Endodermal cell (in vitro differentiated cells): ENCODE results near the gene RIC1. TPM values are rescaled to one million over a fixed set of nuclear protein-coding genes. Genes with fewer than 3 reads are reported as not detected.

ENCODE experiments used
- DNase-seq: peaks from one replicate; pipeline ENCODE4 v3.0.0-alpha.2; 2017
- H3K27ac ChIP-seq: 2 replicates; pipeline ENCODE4 v1.5.1; 2013; ENCODE audit warnings: mild to moderate bottlenecking, low read depth, low read length, moderate library complexity
- H3K27me3 ChIP-seq: 2 replicates; pipeline ENCODE4 v1.6.1; 2013; ENCODE audit warnings: mild to moderate bottlenecking, low read length, moderate library complexity; ENCODE audit not compliant: insufficient read depth, control insufficient read depth, poor library complexity, severe bottlenecking
- H3K36me3 ChIP-seq: 2 replicates; pipeline ENCODE4 v1.7.0; 2013; ENCODE audit warnings: mild to moderate bottlenecking, low read length, moderate library complexity; ENCODE audit not compliant: control insufficient read depth, insufficient read depth
- H3K4me1 ChIP-seq: one replicate; pipeline ENCODE4 v1.7.0; 2013; ENCODE audit warnings: low read length; ENCODE audit not compliant: control insufficient read depth, insufficient read depth
- H3K4me3 ChIP-seq: 2 replicates; pipeline ENCODE4 v1.5.1; 2013; ENCODE audit warnings: mild to moderate bottlenecking, low read length, moderate library complexity
- H3K9ac ChIP-seq: 2 replicates; pipeline ENCODE4 v1.6.1; 2013; ENCODE audit warnings: mild to moderate bottlenecking, low read length, moderate library complexity; ENCODE audit not compliant: poor library complexity, severe bottlenecking; ENCODE audit errors: extremely low read depth
- H3K9me3 ChIP-seq: 2 replicates; pipeline ENCODE4 v1.6.1; 2013; ENCODE audit warnings: mild to moderate bottlenecking, low read length, moderate library complexity; ENCODE audit not compliant: control insufficient read depth
- H3K27ac Mint-ChIP-seq: 2 replicates; pipeline ENCODE4 v1.8.0; 2020; ENCODE audit warnings: mixed read lengths
- H3K27me3 Mint-ChIP-seq: 2 replicates; pipeline ENCODE4 v1.8.0; 2021; ENCODE audit warnings: mild to moderate bottlenecking, mixed read lengths; ENCODE audit not compliant: insufficient read depth
- H3K36me3 Mint-ChIP-seq: 2 replicates; pipeline ENCODE4 v1.8.0; 2020; ENCODE audit warnings: low read depth, mixed read lengths
- H3K4me1 Mint-ChIP-seq: 2 replicates; pipeline ENCODE4 v1.8.0; 2020; ENCODE audit warnings: mixed read lengths
- H3K4me3 Mint-ChIP-seq: 2 replicates; pipeline ENCODE4 v1.8.0; 2020; ENCODE audit warnings: mild to moderate bottlenecking, moderate library complexity, mixed read lengths
- H3K9me3 Mint-ChIP-seq: 2 replicates; pipeline ENCODE4 v1.8.0; 2020; ENCODE audit warnings: mild to moderate bottlenecking, mixed read lengths
- CTCF ChIP-seq: fragments of 200-600 bp; sonication (generic); conservative IDR thresholded peaks from 2 replicates; pipeline ENCODE4 v1.5.0; 2021; ENCODE audit warnings: antibody characterized with exemption, mild to moderate bottlenecking
- WGBS, 2 experiments: methylation state at CpG; one replicate each; pipeline versions ENCODE4 v1.1.5 to v1.1.7; 2013; ENCODE audit warnings: missing lambda C conversion rate in 2 of 2, mixed read lengths in 1 of 2; ENCODE audit not compliant: insufficient coverage in 1 of 2, insufficient read length in 1 of 2; 5-methylcytosine and 5-hydroxymethylcytosine counted together
- total RNA-seq, 2 donors: library from RNA; stranded (reverse); fragmentation: NEBNext Ultra II Directional in 1 of 2; extraction: Animal tissue kit (Norgen Biotek cat#: 25700) in 1 of 2; gene quantifications; 2 replicates in 1 of 2; 3 replicates in 1 of 2; pipeline ENCODE4 v1.2.1, GENCODE V29; 2021

Gene RIC1
- total RNA-seq, 2 donors from 2014 or later = 27.0 to 27.1 TPM

- Mint-ChIP-seq H3K9me3 (no peaks in the 10 kb centered on the region), H3K27me3 (no peaks in the 10 kb centered on the region), H3K36me3 (peaks cover 30% of the 10 kb centered on the region), H3K4me3 (no peak overlapping the region), H3K27ac (no peak overlapping the region), H3K4me1 (no peaks in the 10 kb centered on the region)
- Histone ChIP-seq H3K9me3 (no peaks in the 10 kb centered on the region), H3K4me1 (no peaks in the 10 kb centered on the region), H3K4me3 (no peak overlapping the region), H3K27me3 (no peaks in the 10 kb centered on the region), H3K27ac (no peak overlapping the region), H3K36me3 (peaks cover 40% of the 10 kb centered on the region), H3K9ac (no peak overlapping the region)
- WGBS, 2 experiments = 100% methylated on average over 1 of the region's 1 CpG; no CpG with 5 or more reads in 1 of the 2 experiments
- TF ChIP-seq CTCF = no peak
- DNase-seq = no peak
These were observed 191.5 kb downstream of the RIC1 start for GRCh38 chr9:5820425-5820824.

- Mint-ChIP-seq H3K9me3 (no peaks in the 10 kb centered on the region), H3K27me3 (no peaks in the 10 kb centered on the region), H3K4me1 (peaks cover 5% of the 10 kb centered on the region), H3K27ac (no peak overlapping the region), H3K4me3 (no peak overlapping the region), H3K36me3 (peaks cover 22% of the 10 kb centered on the region)
- TF ChIP-seq CTCF = no peak
- H3K9ac ChIP-seq = no peak overlapping the region
- no peak for DNase-seq
- peaks cover 46% of the 10 kb centered on the region for H3K36me3 ChIP-seq
- no peaks in the 10 kb centered on the region for H3K9me3 ChIP-seq
- H3K27ac ChIP-seq = no peak overlapping the region
- WGBS, 2 experiments = 90 to 100% methylated on average over 1 of the region's 1 CpG
- no peaks in the 10 kb centered on the region for H3K27me3 ChIP-seq
- H3K4me3 ChIP-seq = no peak overlapping the region
- H3K4me1 ChIP-seq = no peaks in the 10 kb centered on the region
These were observed 196.3 kb downstream of the RIC1 start for GRCh38 chr9:5825223-5825622.

Other genes starting within 250 kb of the RIC1 start
- 10 to 100 TPM; 21.0 to 31.1 TPM for gene PLGRKT, start 191.2 kb upstream of the RIC1 start, total RNA-seq
- gene CD274, start 178.6 kb upstream of the RIC1 start, total RNA-seq = under 1 TPM in 1 of 2 donors, not detected in 1; 1.00 TPM
- gene PDCD1LG2, start 118.6 kb upstream of the RIC1 start, total RNA-seq = not detected
- 10 to 100 TPM; 22.8 to 36.0 TPM for gene ERMP1, start 204.0 kb downstream of the RIC1 start, total RNA-seq